ENCODE results near the gene OGFOD3. TPM values are rescaled to one million over a fixed set of nuclear protein-coding genes. Genes with fewer than 3 reads are reported as not detected.

The OGFOD3 gene
- total RNA-seq, 2 donors from 2014 or later, result 23.3 to 40.8 TPM

- Histone ChIP-seq H3K27ac (no peak overlapping the region), H3K4me1 (no peaks in the 10 kb centered on the region), H3K27me3 (no peaks in the 10 kb centered on the region), H3K36me3 (no peaks in the 10 kb centered on the region), H3K9ac (ENCODE audit: low read depth in 2 of 2, low read length in 2 of 2) (no peak overlapping the region), H3K4me3 (no peak overlapping the region), H3K9me3 (no peaks in the 10 kb centered on the region)
- no peak for DNase-seq
- intact Hi-C loops (cut with DNase I), result no loop called here
- TF ChIP-seq CTCF (IDR thresholded peaks at IDR 0.05), result no peak
Measured at GRCh38 chr17:82399601-82400101, 18.7 kb downstream of the OGFOD3 start.

- intact Hi-C loops (cut with DNase I), result no loop called here
- DNase-seq, result no peak
- no peaks in the 10 kb centered on the region for H3K36me3 ChIP-seq
- no peaks in the 10 kb centered on the region for H3K4me1 ChIP-seq
- H3K27me3 ChIP-seq, result no peaks in the 10 kb centered on the region
- no peak overlapping the region for H3K9ac ChIP-seq (ENCODE audit: low read depth in 2 of 2, low read length in 2 of 2)
- no peaks in the 10 kb centered on the region for H3K9me3 ChIP-seq
- H3K27ac ChIP-seq, result no peak overlapping the region
- no peak overlapping the region for H3K4me3 ChIP-seq
- TF ChIP-seq CTCF (IDR thresholded peaks at IDR 0.05), result no peak
Measured at GRCh38 chr17:82399041-82399441, 19.3 kb downstream of the OGFOD3 start.

DNA sequence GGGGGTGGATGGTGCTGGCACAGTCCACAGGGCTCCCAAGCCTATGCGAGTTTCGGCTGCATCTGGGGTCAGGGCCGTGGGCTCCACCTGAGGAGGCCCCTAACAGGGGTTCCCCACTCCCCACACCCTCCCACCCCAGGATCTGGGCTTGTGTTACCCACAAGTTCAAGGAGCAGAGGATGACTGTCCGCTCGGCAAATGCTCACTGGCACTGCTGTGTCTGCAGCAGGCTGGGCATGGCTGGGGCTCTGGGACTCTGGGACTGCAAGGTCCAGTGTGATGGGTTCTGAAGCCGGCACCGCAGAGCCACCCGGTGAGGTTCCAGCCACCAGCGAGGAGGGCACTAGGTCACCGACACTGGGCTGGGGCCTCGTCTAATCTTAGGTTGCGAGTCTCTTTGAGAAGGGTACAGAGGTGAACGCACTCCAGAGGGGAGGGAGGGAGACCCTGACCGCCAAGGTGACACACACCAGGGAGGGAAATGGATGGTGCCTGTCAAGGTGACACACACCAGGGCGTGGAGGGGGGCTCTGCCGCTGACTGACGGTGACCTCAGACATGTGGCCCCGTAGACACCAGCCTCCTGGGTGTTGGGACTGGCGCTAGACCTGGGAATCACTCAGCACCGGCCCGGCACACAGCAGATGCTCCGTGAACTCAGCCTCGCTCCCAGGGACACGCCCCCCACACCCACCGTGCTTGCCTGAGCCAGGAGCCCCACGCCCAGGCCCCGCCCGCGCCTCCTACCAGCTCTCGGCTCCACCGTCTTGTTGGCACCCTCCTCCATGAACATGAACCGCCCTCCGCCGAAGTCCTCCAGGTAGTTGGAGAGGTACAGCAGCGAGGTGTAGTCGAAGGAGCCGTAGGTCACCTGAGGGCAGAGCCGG, 20.7 kb downstream of the OGFOD3 start:
- no peak for DNase-seq
- H3K27me3 ChIP-seq, result no peaks in the 10 kb centered on the region
- H3K9me3 ChIP-seq, result no peaks in the 10 kb centered on the region
- intact Hi-C loops (cut with DNase I), result no loop called here
- no peak overlapping the region for H3K4me3 ChIP-seq
- no peak overlapping the region for H3K27ac ChIP-seq
- H3K9ac ChIP-seq (ENCODE audit: low read depth in 2 of 2, low read length in 2 of 2), result no peak overlapping the region
- no peaks in the 10 kb centered on the region for H3K4me1 ChIP-seq
- no peaks in the 10 kb centered on the region for H3K36me3 ChIP-seq
- TF ChIP-seq CTCF (IDR thresholded peaks at IDR 0.05), result no peak

DNA sequence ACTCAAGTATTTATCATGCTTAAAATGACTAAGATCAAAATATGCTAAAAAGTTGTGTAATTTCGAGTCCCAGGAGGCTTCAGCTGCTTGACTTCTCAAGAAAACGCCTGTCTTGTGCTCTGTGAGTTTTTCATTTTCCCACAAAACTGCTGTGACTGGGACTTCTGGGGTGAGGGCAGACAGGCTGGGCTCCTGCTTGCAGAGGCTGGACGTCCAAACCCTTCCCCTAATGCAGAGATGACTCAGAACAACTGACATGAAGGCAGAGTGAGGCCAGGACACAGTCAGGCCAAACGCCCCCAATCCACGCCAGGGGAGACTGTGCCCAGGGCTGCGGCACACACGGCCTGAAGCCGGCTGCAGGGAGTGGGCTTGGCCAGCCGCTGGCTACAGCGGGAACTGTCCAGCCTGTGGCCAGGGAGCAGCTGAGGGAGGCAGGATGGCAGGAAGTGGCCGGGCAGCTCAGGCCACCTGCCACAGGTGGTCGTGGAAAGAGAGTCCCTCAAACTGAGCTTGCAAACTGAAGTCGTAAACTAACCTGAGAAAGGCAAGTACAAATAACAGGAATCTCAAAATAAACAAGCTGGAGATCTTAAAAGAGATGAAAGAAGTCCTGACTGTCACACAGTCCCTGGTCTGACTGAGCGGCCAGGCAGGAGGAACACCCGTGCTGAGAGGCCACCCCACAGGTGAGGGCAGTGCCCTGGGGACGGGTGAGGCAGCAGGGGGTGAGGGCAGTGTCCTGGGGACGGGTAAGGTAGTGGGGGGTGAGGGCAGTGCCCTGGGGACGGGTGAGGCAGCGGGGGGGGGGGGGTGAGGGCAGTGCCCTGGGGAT, 21.6 kb downstream of the OGFOD3 start:
- no peak for DNase-seq
- Histone ChIP-seq H3K36me3 (no peaks in the 10 kb centered on the region), H3K4me1 (no peaks in the 10 kb centered on the region), H3K27ac (no peak overlapping the region), H3K9ac (ENCODE audit: low read depth in 2 of 2, low read length in 2 of 2) (no peak overlapping the region), H3K9me3 (no peaks in the 10 kb centered on the region), H3K4me3 (no peak overlapping the region), H3K27me3 (no peaks in the 10 kb centered on the region)
- intact Hi-C loops (cut with DNase I), result no loop called here
- TF ChIP-seq CTCF (IDR thresholded peaks at IDR 0.05), result no peak

- H3K36me3 ChIP-seq, result no peaks in the 10 kb centered on the region
- H3K9me3 ChIP-seq, result no peaks in the 10 kb centered on the region
- intact Hi-C loops (cut with DNase I), result no loop called here
- no peaks in the 10 kb centered on the region for H3K4me1 ChIP-seq
- DNase-seq, result no peak
- no peaks in the 10 kb centered on the region for H3K27me3 ChIP-seq
- no peak overlapping the region for H3K4me3 ChIP-seq
- no peak overlapping the region for H3K27ac ChIP-seq
- no peak for TF ChIP-seq CTCF (IDR thresholded peaks at IDR 0.05)
- H3K9ac ChIP-seq (ENCODE audit: low read depth in 2 of 2, low read length in 2 of 2), result no peak overlapping the region
Measured at GRCh38 chr17:82394278-82394677, 24.1 kb downstream of the OGFOD3 start.

Data from colonic mucosa (tissue), 4 donors.